ENCODE measurements around the gene RBPJL. TPM values are rescaled to one million over a fixed set of nuclear protein-coding genes. Genes with fewer than 3 reads are reported as not detected.

The RBPJL gene
- total and polyA plus RNA-seq, 2 donors from 2014 or later = not detected

GRCh38 chr20:45361793-45362192 is 55.2 kb downstream of the RBPJL start:
- H3K4me3 ChIP-seq (ENCODE audit: low read length in 3 of 3) = no peak overlapping the region
- H3K27ac ChIP-seq (ENCODE audit: low read depth in 2 of 2, low read length in 2 of 2) = no peak overlapping the region
- intact Hi-C loops (cut with DNase I) = no loop called here

DNA sequence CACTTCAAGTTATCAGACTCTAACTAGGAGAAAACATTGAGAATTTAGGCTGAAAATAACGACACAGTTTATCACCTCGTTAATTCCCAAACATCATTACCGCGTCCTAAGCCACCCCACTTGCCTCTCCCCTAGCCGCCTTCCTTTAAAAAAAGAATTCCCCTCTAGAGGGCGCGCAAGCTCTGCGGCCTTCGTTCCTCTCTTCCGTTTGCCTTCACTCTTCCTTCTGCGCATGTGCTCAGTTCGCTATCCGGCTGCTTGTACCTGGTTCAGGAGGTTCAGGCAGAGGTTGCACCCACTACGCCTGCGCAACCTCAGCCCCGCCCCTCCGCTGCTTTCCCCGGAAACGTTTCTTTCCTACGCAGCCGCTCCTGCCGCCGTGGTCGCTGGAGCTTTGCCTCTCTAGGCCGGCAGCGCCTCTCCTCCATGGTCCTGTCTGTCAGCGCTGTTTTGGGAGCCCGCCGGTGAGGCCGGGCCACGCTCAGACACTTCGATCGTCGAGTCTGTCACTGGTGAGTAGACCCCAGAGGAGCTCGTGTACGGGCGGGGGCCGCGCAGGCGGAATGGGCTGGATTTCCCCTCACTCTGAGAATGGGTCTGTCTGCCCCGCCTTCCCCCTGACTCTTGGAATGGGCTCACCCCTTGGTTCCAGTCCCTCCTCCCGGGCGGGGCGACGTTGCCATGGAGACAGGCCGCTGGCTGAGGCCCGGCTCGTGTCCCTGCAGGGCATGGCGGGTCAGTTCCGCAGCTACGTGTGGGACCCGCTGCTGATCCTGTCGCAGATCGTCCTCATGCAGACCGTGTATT is 56.4 kb downstream of the RBPJL start, which contains the start of gene SYS1:
SYS1 (plus strand) TSS at position 353 of the 807 bp plus-strand sequence; CDS start at position 729, 376 bp downstream.
- Histone ChIP-seq H3K36me3 (ENCODE audit: control insufficient read depth in 2 of 3, insufficient read depth in 3 of 3, low read length in 3 of 3) (peaks cover 2 to 27% (median 15%) of the 10 kb centered on the region in 3 donors), H3K27ac (ENCODE audit: low read depth in 2 of 2, low read length in 2 of 2) (peak within 1 kb of the TSS; percentile 99), H3K27me3 (ENCODE audit: control insufficient read depth, insufficient read depth, low read length) (no peaks in the 10 kb centered on the region), H3K9me3 (ENCODE audit: control insufficient read depth in 2 of 3, insufficient read depth in 1 of 3, low read length in 3 of 3) (no peaks in the 10 kb centered on the region), H3K4me3 (ENCODE audit: low read length in 3 of 3) (peak within 1 kb of the TSS; percentile 87 to 94 (median 90)), H3K4me1 (ENCODE audit: control insufficient read depth in 2 of 3, insufficient read depth in 2 of 3, low read depth in 1 of 3, low read length in 3 of 3) (peaks cover 1 to 32% (median 28%) of the 10 kb centered on the region in 3 donors), H3K9ac (ENCODE audit: low read length in 3 of 3) (peak within 1 kb of the TSS; percentile 77 to 88 (median 83))
- intact Hi-C loops (cut with DNase I) = no loop called here
- DNase-seq (peak; percentile 99 to 100 (median 99)), FAIRE-seq (peak; percentile 6)
- TF ChIP-seq, protein P1, sequence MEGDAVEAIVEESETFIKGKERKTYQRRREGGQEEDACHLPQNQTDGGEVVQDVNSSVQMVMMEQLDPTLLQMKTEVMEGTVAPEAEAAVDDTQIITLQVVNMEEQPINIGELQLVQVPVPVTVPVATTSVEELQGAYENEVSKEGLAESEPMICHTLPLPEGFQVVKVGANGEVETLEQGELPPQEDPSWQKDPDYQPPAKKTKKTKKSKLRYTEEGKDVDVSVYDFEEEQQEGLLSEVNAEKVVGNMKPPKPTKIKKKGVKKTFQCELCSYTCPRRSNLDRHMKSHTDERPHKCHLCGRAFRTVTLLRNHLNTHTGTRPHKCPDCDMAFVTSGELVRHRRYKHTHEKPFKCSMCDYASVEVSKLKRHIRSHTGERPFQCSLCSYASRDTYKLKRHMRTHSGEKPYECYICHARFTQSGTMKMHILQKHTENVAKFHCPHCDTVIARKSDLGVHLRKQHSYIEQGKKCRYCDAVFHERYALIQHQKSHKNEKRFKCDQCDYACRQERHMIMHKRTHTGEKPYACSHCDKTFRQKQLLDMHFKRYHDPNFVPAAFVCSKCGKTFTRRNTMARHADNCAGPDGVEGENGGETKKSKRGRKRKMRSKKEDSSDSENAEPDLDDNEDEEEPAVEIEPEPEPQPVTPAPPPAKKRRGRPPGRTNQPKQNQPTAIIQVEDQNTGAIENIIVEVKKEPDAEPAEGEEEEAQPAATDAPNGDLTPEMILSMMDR (IDR thresholded peaks at IDR 0.05; ENCODE audit: borderline replicate concordance, extremely low read depth, insufficient read depth) = peak; percentile 78

More at GRCh38 chr20:45361793-45362192, 55.2 kb downstream of the RBPJL start:
- no peaks in the 10 kb centered on the region for H3K27me3 ChIP-seq (ENCODE audit: control insufficient read depth, insufficient read depth, low read length)
- H3K4me1 ChIP-seq (ENCODE audit: control insufficient read depth in 2 of 3, insufficient read depth in 2 of 3, low read depth in 1 of 3, low read length in 3 of 3) = peaks cover 2 to 40% (median 31%) of the 10 kb centered on the region in 3 donors
- FAIRE-seq = no peak
- TF ChIP-seq, protein P1 (IDR thresholded peaks at IDR 0.05; ENCODE audit: borderline replicate concordance, extremely low read depth, insufficient read depth) = no peak
- DNase-seq = peak in 1 of 5 donors; percentile 16
- H3K9me3 ChIP-seq (ENCODE audit: control insufficient read depth in 2 of 3, insufficient read depth in 1 of 3, low read length in 3 of 3) = no peaks in the 10 kb centered on the region
- H3K9ac ChIP-seq (ENCODE audit: low read length in 3 of 3) = no peak overlapping the region
- peaks cover 2 to 15% (median 7%) of the 10 kb centered on the region in 3 donors for H3K36me3 ChIP-seq (ENCODE audit: control insufficient read depth in 2 of 3, insufficient read depth in 3 of 3, low read length in 3 of 3)

- intact Hi-C loops (cut with DNase I) = no loop called here
- Histone ChIP-seq H3K4me1 (ENCODE audit: control insufficient read depth in 2 of 3, insufficient read depth in 2 of 3, low read depth in 1 of 3, low read length in 3 of 3) (peaks cover 0 to 30% (median 25%) of the 10 kb centered on the region in 3 donors), H3K27ac (ENCODE audit: low read depth in 2 of 2, low read length in 2 of 2) (peak overlapping the region; percentile 99), H3K27me3 (ENCODE audit: control insufficient read depth, insufficient read depth, low read length) (no peaks in the 10 kb centered on the region), H3K4me3 (ENCODE audit: low read length in 3 of 3) (peak overlapping the region; percentile 87 to 94 (median 90)), H3K9ac (ENCODE audit: low read length in 3 of 3) (peak overlapping the region; percentile 59 to 88 (median 83)), H3K36me3 (ENCODE audit: control insufficient read depth in 2 of 3, insufficient read depth in 3 of 3, low read length in 3 of 3) (peaks cover 2 to 35% (median 19%) of the 10 kb centered on the region in 3 donors), H3K9me3 (ENCODE audit: control insufficient read depth in 2 of 3, insufficient read depth in 1 of 3, low read length in 3 of 3) (no peaks in the 10 kb centered on the region)
- TF ChIP-seq, protein P1 (IDR thresholded peaks at IDR 0.05; ENCODE audit: borderline replicate concordance, extremely low read depth, insufficient read depth) = no peak
- DNase-seq (peak in 1 of 5 donors; percentile 39), FAIRE-seq (no peak)
These were observed 57.2 kb downstream of the RBPJL start for GRCh38 chr20:45363611-45364492.

Data from kidney (tissue), 14 donors.